Testis (tissue), 3 donors: ENCODE measurements around the gene MECR. TPM values are rescaled to one million over a fixed set of nuclear protein-coding genes. Genes with fewer than 3 reads are reported as not detected.
"Not testable (repeated sequence)": the region's sequence is repeated elsewhere in the genome, so short reads cannot be mapped to it uniquely, and the experiment has no call there.

Experiments used
- DNase-seq: peaks from one replicate; pipeline ENCODE4 v3.0.0-alpha.2; 2019
- H3K27ac ChIP-seq, 2 donors: fragments of 200-600 bp; sonication (generic); one replicate each; pipeline ENCODE4 v1.5.1; 2019
- H3K27me3 ChIP-seq: fragments of 200-600 bp; sonication (generic); one replicate; pipeline ENCODE4 v1.5.1; 2019
- H3K36me3 ChIP-seq: fragments of 200-600 bp; sonication (generic); one replicate; pipeline ENCODE4 v1.5.1; 2017; ENCODE audit warnings: low read depth; ENCODE audit errors: missing control alignments
- H3K4me1 ChIP-seq: fragments of 200-600 bp; sonication (generic); one replicate; pipeline ENCODE4 v1.5.1; 2019
- H3K4me3 ChIP-seq, 2 donors: fragments of 200-600 bp; sonication (generic); one replicate each; pipeline ENCODE4 v1.5.1; 2017 to 2019
- H3K9me3 ChIP-seq: fragments of 200-600 bp; sonication (generic); one replicate; pipeline ENCODE4 v1.5.1; 2017
- POLR2A ChIP-seq: fragments of 450-650 bp; IDR thresholded peaks from one replicate; pipeline ENCODE4 v1.6.1; 2017; ENCODE audit warnings: antibody characterized with exemption, mild to moderate bottlenecking, moderate library complexity
- WGBS, 2 donors: methylation state at CpG; one replicate each; pipeline ENCODE4 v1.1.5; 2018; 5-methylcytosine and 5-hydroxymethylcytosine counted together
- intact Hi-C: fragments of 100-400 bp; cut with DNase I; formaldehyde crosslinking; loops from one replicate; pipeline ENCODE4 v1.15.1; 2023; ENCODE audit warnings: low total_unique reads
- polyA plus RNA-seq: library from polyadenylated mRNA; stranded (reverse); fragments of 350-450 nt; fragmentation: Illumina TruSeq; extraction: RNeasy Lipid Tissue Mini Kit (QIAGEN cat#74804); gene quantifications from one replicate; pipeline ENCODE4 v1.2.3, GENCODE V29; 2014; ENCODE audit warnings: low read depth, low replicate concordance; ENCODE audit not compliant: insufficient read depth
- total RNA-seq, 2 donors: library from RNA; depleted of rRNA; stranded (reverse); fragments of >200 nt; gene quantifications; one replicate each; pipeline ENCODE4 v1.2.3, GENCODE V29; 2016
- TF ChIP-seq, protein P1 (sequence below), 3 experiments: fragments of 450-650 bp in 2 of 3; fragments of 200-600 bp in 1 of 3; sonication (generic) in 1 of 3; IDR thresholded peaks; one replicate each; pipeline ENCODE4 v1.5.1; 2016 to 2019; ENCODE audit warnings: antibody characterized with exemption in 3 of 3, mild to moderate bottlenecking in 2 of 3, moderate library complexity in 1 of 3

Gene MECR
- total and polyA plus RNA-seq, 3 donors from 2014 or later, result 33.7 to 38.9 (median 37.3) TPM

DNA sequence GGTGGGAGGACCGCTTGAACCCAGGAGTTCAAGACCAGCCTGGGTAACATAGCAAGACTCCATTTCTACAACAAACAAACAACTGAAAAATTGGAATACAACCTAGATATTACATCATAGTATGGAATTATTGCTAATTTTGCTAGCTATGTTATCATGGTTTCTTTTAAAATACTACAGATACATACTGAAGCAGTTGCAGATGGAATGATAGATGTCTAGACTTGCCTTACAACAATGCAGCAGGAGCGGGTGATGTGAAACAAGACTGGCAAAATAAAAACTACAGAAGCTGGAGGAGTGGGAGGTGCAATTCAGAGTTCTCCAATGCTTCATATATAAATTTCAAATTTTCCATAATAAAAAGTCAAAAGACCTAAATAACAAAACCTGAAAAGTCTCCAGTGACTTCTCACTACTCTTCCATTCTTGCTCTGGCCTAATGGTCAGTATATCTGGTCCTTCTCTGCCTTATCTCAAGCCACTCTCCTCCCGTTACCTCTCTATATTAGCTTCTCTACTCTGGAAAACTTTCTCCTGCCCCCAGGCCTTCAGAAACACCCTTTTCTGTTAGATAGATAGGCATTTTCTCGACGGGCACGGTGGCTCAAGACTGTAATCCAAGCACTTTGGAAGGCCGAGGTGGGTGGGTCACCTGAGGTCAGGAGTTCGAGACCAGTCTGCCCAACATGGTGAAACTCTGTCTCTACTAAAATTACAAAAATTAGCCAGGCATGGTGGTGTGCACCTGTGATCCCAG lies 78.5 kb downstream of the MECR start:
- no peak for DNase-seq
- Histone ChIP-seq H3K36me3 (no peaks in the 10 kb centered on the region), H3K4me3 (no peak overlapping the region), H3K9me3 (no peaks in the 10 kb centered on the region), H3K27ac (no peak overlapping the region), H3K27me3 (no peaks in the 10 kb centered on the region), H3K4me1 (peaks cover 17% of the 10 kb centered on the region)
- TF ChIP-seq, protein P1, sequence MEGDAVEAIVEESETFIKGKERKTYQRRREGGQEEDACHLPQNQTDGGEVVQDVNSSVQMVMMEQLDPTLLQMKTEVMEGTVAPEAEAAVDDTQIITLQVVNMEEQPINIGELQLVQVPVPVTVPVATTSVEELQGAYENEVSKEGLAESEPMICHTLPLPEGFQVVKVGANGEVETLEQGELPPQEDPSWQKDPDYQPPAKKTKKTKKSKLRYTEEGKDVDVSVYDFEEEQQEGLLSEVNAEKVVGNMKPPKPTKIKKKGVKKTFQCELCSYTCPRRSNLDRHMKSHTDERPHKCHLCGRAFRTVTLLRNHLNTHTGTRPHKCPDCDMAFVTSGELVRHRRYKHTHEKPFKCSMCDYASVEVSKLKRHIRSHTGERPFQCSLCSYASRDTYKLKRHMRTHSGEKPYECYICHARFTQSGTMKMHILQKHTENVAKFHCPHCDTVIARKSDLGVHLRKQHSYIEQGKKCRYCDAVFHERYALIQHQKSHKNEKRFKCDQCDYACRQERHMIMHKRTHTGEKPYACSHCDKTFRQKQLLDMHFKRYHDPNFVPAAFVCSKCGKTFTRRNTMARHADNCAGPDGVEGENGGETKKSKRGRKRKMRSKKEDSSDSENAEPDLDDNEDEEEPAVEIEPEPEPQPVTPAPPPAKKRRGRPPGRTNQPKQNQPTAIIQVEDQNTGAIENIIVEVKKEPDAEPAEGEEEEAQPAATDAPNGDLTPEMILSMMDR (IDR thresholded peaks at IDR 0.05), result no peak
- no peak for TF ChIP-seq POLR2A
- 86 to 88% methylated on average over 8 of the region's 8 CpGs for WGBS, 2 donors
- intact Hi-C loops, result no loop called here

DNA sequence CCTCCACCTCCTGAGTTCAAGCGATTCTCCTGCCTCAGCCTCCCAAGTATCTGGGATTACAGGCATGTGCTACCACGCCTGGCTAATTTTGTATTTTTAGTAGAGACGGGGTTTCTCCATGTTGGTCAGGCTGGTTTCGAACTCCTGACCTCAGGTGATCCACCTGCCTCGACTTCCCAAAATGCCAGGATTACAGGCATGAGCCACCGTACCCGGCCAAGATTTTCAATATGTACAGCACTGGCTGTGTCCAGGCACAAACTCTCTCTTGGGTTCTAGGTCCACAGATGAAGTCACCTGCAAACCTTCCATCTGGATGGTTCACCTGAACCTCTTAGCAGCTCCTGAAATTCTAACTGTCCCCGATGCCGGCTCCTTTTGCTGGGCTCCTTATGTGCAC lies 80.4 kb downstream of the MECR start:
- H3K4me3 ChIP-seq, intact Hi-C loops, H3K36me3 ChIP-seq, H3K27me3 ChIP-seq, H3K4me1 ChIP-seq, H3K9me3 ChIP-seq, H3K27ac ChIP-seq, DNase-seq: not testable (repeated sequence)
- WGBS, 2 donors, result 96% methylated on average over 9 of the region's 9 CpGs

DNA sequence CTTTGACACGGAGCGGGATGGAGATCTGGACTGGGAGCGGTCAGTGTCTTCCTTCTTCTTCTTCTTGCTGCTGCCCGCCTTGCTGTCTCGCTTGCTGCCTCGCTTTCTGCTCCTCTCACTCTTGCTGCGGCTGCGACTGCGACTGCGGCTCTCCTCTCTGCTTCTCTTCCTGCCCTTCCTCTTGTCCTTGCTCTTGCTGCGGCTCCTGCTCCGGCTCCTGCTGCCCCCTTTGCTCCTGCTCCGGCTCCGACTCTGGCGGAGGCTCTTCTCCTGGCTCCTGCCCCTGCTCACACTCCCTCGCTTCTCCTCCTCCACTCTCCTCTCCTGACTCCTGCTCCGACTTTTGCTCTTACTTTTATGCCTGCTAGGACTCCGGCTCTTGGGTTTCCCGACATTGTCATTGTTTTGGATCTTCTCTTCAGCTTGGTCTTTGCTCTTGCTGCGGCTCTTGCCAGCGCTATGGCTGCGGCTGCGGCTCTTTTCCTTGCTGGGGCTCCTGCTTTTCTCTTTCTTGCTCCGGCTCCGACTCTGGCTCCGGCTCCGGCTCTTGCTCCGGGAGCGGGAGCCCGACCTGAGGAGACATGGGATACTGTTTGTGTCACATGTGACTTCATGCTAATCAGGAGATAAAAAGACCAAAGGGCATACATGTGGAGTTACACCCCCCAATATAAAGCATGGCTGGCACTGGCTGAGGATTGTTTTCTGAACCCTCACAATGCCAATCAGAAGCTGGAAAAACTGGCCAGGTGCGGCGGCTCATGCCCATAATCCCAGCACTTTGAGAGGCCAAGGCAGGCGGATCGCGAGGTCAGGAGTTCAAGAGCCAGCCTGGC lies 81.9 kb downstream of the MECR start:
- 93 to 94% methylated on average over 35 of the region's 35 CpGs for WGBS, 2 donors
- Histone ChIP-seq H3K27ac (no peak overlapping the region), H3K9me3 (no peaks in the 10 kb centered on the region), H3K4me3 (no peak overlapping the region), H3K27me3 (no peaks in the 10 kb centered on the region), H3K4me1 (no peaks in the 10 kb centered on the region), H3K36me3 (no peaks in the 10 kb centered on the region)
- TF ChIP-seq, protein P1 (IDR thresholded peaks at IDR 0.05), result no peak
- TF ChIP-seq POLR2A, result no peak
- no peak for DNase-seq
- intact Hi-C loops, result no loop called here

DNA sequence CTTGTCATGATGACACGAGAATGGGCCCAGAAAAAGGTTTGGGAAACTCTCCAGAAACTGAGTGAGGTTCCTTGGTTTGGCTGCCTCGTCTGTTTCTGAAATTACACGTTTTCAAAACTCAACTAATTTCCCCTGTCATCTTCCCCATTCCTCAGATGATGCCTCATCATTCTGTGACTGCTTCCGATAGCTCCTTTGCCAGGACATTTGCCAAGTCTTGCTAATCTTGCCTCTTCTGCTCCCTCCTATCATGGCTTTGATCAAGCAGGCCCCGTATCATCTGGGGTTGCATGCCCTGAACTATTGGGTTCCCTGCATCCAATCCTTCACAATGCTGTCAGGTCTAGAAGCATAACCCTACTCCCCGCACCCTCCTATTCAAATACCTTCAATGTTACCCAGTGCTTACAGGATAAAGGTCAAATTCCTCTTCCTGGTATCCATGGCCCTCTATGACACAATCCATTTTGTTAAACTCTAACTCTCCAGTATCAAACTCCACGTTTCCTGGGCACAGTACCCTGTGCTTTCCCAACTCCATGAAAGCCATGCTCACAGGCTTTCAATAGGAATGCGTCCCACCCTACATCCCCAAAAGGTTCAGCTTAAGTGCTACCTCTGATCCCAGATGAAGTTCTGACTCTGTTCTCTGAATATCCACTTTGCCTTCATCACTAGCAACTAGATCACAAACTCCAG lies 84.8 kb downstream of the MECR start:
- Histone ChIP-seq H3K27me3 (no peaks in the 10 kb centered on the region), H3K36me3 (no peaks in the 10 kb centered on the region), H3K27ac (no peak overlapping the region), H3K4me3 (no peak overlapping the region), H3K4me1 (no peaks in the 10 kb centered on the region), H3K9me3 (no peaks in the 10 kb centered on the region)
- no peak for TF ChIP-seq POLR2A
- TF ChIP-seq, protein P1 (IDR thresholded peaks at IDR 0.05), result no peak
- no peak for DNase-seq
- WGBS, 2 donors, result 66 to 77% methylated on average over 8 of the region's 8 CpGs
- intact Hi-C loops, result no loop called here

DNA sequence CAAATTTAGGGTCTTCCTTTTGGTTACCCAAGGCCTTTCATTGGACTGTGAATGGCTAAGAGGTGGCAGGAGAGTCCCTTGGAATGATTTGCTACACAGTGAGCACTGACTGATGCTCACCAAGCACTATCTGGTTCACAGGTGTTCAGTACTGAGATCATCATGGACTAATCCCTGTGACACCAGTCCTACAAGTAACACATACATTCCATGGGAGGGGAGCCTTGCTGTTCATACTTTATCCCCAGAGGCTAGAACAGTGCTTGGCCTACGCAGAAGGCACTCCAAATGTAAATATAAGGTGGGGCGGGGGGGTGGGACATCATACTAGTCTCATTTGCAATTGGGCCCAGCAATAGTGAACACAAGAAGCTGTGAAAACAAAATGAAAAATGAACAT lies 86.6 kb downstream of the MECR start:
- Histone ChIP-seq H3K9me3 (no peaks in the 10 kb centered on the region), H3K27me3 (no peaks in the 10 kb centered on the region), H3K36me3 (no peaks in the 10 kb centered on the region), H3K4me1 (no peaks in the 10 kb centered on the region), H3K27ac (no peak overlapping the region), H3K4me3 (no peak overlapping the region)
- TF ChIP-seq POLR2A, result no peak
- intact Hi-C loops, result no loop called here
- DNase-seq, result no peak
- WGBS, 2 donors, result 96 to 100% methylated on average over 2 of the region's 2 CpGs
